ENCODE results near the gene TLNRD1.

Gene TLNRD1

GRCh38 chr15:81002009-81002330, 1.2 kb downstream of the TLNRD1 start:
- DNase-seq (ENCODE audit: low spot score), result no peak

DNA sequence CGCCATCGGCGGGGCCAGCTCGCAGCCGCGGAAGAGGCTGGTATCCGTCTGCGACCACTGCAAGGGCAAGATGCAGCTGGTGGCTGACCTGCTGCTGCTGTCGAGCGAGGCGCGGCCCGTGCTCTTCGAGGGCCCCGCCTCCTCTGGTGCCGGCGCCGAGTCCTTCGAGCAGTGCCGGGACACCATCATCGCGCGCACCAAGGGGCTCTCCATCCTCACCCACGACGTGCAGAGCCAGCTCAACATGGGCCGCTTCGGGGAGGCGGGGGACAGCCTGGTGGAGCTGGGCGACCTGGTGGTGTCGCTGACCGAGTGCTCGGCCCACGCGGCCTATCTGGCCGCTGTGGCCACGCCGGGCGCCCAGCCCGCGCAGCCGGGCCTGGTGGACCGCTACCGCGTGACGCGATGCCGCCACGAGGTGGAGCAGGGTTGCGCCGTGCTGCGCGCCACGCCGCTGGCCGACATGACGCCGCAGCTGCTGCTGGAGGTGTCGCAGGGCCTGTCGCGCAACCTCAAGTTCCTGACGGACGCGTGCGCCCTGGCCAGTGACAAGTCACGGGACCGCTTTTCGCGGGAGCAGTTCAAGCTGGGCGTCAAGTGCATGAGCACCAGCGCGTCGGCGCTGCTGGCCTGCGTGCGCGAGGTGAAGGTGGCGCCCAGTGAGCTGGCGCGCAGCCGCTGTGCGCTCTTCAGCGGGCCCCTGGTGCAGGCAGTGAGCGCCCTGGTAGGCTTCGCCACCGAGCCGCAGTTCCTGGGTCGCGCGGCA, 1.8 kb downstream of the TLNRD1 start:
- DNase-seq (ENCODE audit: low spot score), result peak; percentile 35

- DNase-seq (ENCODE audit: low spot score), result no peak
Measured at GRCh38 chr15:81003097-81003350, 2.3 kb downstream of the TLNRD1 start.

DNA sequence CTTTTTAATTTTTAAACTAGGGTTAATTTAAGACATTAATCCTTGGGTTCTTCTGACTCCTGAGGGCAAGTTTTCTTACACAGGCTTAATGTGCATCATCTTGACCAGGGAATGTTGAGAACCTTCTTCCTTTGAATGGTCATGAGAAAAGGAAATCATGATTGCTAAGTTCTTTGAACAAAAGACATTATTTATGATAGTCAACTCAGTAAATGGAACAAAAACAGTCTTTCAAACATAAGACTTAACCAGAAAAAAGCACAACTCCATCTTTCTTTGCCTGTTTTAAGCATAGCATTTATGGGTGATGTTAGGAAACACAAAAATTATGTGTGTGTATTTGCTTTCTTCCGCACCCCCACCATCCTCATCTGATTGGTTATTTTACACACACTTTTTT, 5.4 kb downstream of the TLNRD1 start:
- no peak for DNase-seq (ENCODE audit: low spot score)

GRCh38 chr15:81007428-81008064, 6.8 kb downstream of the TLNRD1 start:
- DNase-seq (ENCODE audit: low spot score), result no peak

- no peak for DNase-seq (ENCODE audit: low spot score)
Measured at GRCh38 chr15:81008312-81008711, 7.6 kb downstream of the TLNRD1 start.

DNA sequence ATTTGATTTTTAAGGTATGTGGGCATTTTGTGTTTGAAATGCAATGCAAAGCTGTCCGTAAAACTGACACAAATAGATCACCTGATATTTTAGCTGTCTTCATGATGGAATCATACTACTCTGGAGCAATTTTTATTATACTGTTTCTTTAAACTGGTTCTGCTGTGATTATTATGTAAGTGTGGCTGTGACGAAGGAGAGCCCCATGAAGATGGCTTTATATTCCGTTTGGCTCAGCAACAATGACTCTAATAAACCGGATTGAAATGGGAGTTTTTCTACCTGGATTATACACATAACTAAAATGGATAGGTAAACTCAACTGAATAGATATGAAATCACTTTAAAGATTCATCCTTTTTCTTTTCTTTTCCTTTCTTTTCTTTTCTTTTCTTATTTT, 9.4 kb downstream of the TLNRD1 start:
- DNase-seq (ENCODE audit: low spot score), result no peak

DNA sequence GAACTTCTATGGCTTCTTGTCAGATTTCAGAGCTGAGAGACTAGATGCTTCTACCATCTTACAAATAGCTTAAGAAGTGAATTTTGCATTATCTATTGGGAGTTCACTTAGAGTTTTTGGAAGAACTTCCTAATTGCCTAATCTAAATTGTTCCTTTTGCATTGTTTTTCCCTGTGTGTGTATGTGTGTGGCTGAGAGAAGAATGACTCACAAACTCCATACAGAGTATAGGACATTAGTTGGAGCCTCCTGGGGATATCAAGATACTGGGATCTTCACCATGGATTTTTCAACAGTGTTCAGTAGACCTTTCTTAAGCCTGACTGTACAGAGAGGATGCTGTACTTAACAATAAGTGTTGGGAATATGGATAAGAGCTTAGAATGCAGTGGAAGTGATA, 10.9 kb downstream of the TLNRD1 start:
- no peak for DNase-seq (ENCODE audit: low spot score)

- no peak for DNase-seq (ENCODE audit: low spot score)
Measured at GRCh38 chr15:81012588-81012987, 11.9 kb downstream of the TLNRD1 start.

DNA sequence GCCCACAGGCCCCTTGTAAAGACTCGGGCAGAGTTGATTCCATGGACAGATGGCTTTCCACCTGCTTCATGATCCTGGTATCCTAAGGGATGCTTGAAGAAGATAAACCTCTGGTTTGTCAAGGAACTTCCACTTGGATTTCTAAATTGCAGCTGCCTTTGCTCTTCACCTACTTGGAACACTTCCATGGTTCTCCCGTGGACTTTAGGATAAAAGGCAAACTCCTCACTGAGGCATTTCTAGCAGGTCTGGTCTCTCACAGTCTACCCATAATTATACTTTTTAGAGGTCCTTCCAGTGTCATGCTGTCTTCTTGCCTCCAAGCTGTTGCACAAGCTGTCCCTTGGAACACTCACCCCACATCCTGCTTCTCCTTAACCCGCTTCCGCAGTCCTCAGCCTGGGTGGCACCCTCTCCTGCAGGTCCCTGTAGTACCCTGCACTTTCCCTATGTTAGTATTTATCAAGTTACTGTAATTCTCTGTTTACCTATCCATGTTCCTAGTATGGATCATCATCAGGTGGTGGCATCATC, 12.7 kb downstream of the TLNRD1 start:
- no peak for DNase-seq (ENCODE audit: low spot score)

GRCh38 chr15:81014446-81015093, 13.8 kb downstream of the TLNRD1 start:
- no peak for DNase-seq (ENCODE audit: low spot score)

- no peak for DNase-seq (ENCODE audit: low spot score)
Measured at GRCh38 chr15:81015621-81016488, 15.1 kb downstream of the TLNRD1 start.

- DNase-seq (ENCODE audit: low spot score), result no peak
Measured at GRCh38 chr15:81016489-81017068, 15.9 kb downstream of the TLNRD1 start.

DNA sequence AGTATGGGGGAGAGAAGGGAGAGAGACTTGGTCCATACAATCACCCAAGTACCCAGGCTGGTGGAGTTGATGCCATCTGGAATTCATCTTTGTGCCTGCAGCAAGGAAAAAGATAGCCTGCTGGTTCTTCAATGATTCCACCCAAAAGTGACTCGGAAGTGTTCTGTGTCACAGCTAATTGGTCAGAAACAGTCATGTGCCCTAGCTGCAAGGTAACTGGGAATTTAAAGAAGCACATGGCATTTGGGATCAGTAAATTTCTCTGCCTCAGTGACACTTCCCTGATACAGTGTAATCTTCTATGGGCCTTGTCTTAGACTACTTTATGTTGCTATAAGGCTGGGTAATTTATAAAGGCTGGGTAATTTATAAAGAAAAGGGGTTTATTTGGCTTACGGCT, 17.5 kb downstream of the TLNRD1 start:
- no peak for DNase-seq (ENCODE audit: low spot score)

- DNase-seq (ENCODE audit: low spot score), result no peak
Measured at GRCh38 chr15:81021321-81021720, 20.6 kb downstream of the TLNRD1 start.

GRCh38 chr15:81023483-81024264, 23.0 kb downstream of the TLNRD1 start:
- peak; percentile 23 for DNase-seq (ENCODE audit: low spot score)

- no peak for DNase-seq (ENCODE audit: low spot score)
Measured at GRCh38 chr15:81024265-81024872, 23.6 kb downstream of the TLNRD1 start.

GRCh38 chr15:81024936-81025335, 24.2 kb downstream of the TLNRD1 start:
- DNase-seq (ENCODE audit: low spot score), result no peak

DNA sequence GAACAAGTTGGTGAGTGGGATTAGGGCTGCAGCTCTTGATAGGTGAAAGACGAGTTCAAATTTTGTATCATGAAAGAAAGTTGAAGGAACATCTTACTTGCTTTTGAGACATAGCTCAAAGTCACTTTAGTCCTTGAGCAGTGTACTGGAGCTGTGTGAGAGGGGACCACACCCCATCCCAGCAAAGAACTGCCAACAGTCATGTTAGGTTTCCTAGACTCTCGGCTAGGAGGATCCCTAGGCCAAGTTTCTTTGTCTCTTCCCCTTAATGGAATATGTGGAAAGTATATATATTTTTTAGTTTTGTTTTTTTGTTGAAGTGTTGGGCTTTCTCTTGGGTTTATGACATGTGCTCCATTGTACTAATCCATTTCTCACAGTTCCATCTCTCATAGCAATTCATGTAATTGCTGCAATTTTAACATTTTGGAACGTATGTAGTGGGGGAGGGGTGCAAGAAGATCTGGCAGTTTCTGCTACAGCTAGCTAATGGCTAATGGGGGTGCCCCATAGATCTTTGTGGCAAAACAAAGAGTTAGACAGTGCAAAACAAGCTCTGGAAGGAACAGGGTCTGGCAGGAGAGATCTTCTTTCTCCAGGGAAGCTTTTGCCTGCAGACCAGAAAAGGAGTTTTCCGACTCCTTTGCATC, 25.1 kb downstream of the TLNRD1 start:
- DNase-seq (ENCODE audit: low spot score), result no peak

- no peak for DNase-seq (ENCODE audit: low spot score)
Measured at GRCh38 chr15:81026836-81027599, 26.3 kb downstream of the TLNRD1 start.
